ENCODE measurements around the gene TJP1.

GRCh38 chr15:29785642-29786041 lies 36.6 kb downstream of the TJP1 start:
- TF ChIP-seq ZNF184 (tag by site-specific recombination; IDR thresholded peaks at IDR 0.05): no peak
- TF ChIP-seq GLI4 (tag by site-specific recombination; IDR thresholded peaks at IDR 0.05): no peak
